GM23338 (cell line): ENCODE data around the gene CFAP74. TPM values are rescaled to one million over a fixed set of nuclear protein-coding genes. Genes with fewer than 3 reads are reported as not detected.

Experiments
- ATAC-seq: fragments of 200-7000 bp; cut with Tn5 transposase; 3 replicates; pipeline ENCODE4 v1.9.1; 2020
- DNase-seq: peaks from one replicate; pipeline ENCODE4 v3.0.0-alpha.2; 2015; ENCODE audit warnings: low spot score
- H2AFZ ChIP-seq: fragments of 200-600 bp; sonication (generic); 2 replicates; pipeline ENCODE4 v1.8.0; 2016; ENCODE audit warnings: antibody characterized with exemption, mild to moderate bottlenecking, moderate library complexity
- H3F3A ChIP-seq: fragments of 200-600 bp; sonication (generic); replicated peaks from 2 replicates; pipeline ENCODE4 v1.8.0; 2017; ENCODE audit warnings: antibody characterized with exemption, mixed run types, low read depth
- H3K27ac ChIP-seq: fragments of 200-600 bp; sonication (generic); 2 replicates; pipeline ENCODE4 v1.6.1; 2016; ENCODE audit warnings: low read depth
- H3K27me3 ChIP-seq: fragments of 200-600 bp; sonication (generic); 2 replicates; pipeline ENCODE4 v1.8.0; 2016; ENCODE audit warnings: mild to moderate bottlenecking, mixed run types, moderate library complexity; ENCODE audit not compliant: insufficient read depth
- H3K36me3 ChIP-seq: fragments of 200-600 bp; sonication (generic); 2 replicates; pipeline ENCODE4 v1.8.0; 2016; ENCODE audit warnings: mild to moderate bottlenecking; ENCODE audit not compliant: insufficient read depth
- H3K4me1 ChIP-seq: fragments of 200-600 bp; sonication (generic); 2 replicates; pipeline ENCODE4 v1.8.0; 2016; ENCODE audit warnings: mild to moderate bottlenecking, moderate library complexity; ENCODE audit not compliant: insufficient read depth
- H3K4me2 ChIP-seq: fragments of 200-600 bp; sonication (generic); 2 replicates; pipeline ENCODE4 v1.7.1; 2017; ENCODE audit warnings: mixed run types
- H3K4me3 ChIP-seq: fragments of 200-600 bp; sonication (generic); 2 replicates; pipeline ENCODE4 v1.6.1; 2016; ENCODE audit warnings: mixed run types
- H3K79me2 ChIP-seq: fragments of 200-600 bp; sonication (generic); replicated peaks from 2 replicates; pipeline ENCODE4 v1.8.0; 2017; ENCODE audit warnings: mild to moderate bottlenecking; ENCODE audit not compliant: insufficient read depth
- H3K9me2 ChIP-seq: fragments of 200-600 bp; sonication (generic); 2 replicates; pipeline ENCODE4 v1.8.0; 2017; ENCODE audit not compliant: insufficient read depth
- H4K20me1 ChIP-seq: fragments of 200-600 bp; sonication (generic); replicated peaks from 2 replicates; pipeline ENCODE4 v1.8.0; 2017; ENCODE audit warnings: mild to moderate bottlenecking; ENCODE audit not compliant: insufficient read depth
- H3K27ac Mint-ChIP-seq: 2 replicates; pipeline ENCODE4 v1.8.0; 2020; ENCODE audit warnings: inconsistent platforms, mild to moderate bottlenecking, moderate library complexity, mixed read lengths
- H3K27me3 Mint-ChIP-seq: 3 replicates; pipeline ENCODE4 v1.8.0; 2022; ENCODE audit warnings: low read depth, mild to moderate bottlenecking, moderate library complexity, mixed read lengths, inconsistent platforms; ENCODE audit not compliant: insufficient read depth, poor library complexity
- H3K36me3 Mint-ChIP-seq: 3 replicates; pipeline ENCODE4 v1.8.0; 2021; ENCODE audit warnings: low read depth, mild to moderate bottlenecking, inconsistent platforms, moderate library complexity, mixed read lengths
- H3K4me1 Mint-ChIP-seq: 3 replicates; pipeline ENCODE4 v1.8.0; 2020; ENCODE audit warnings: mild to moderate bottlenecking, inconsistent platforms, mixed read lengths
- H3K4me3 Mint-ChIP-seq: 3 replicates; pipeline ENCODE4 v1.8.0; 2021; ENCODE audit warnings: moderate library complexity, mild to moderate bottlenecking, inconsistent platforms, mixed read lengths
- H3K9me3 Mint-ChIP-seq: 3 replicates; pipeline ENCODE4 v1.8.0; 2020; ENCODE audit warnings: moderate library complexity, mild to moderate bottlenecking, inconsistent platforms, mixed read lengths
- CTCF ChIP-seq, 2 experiments: fragments of 200-600 bp in 1 of 2; sonication (generic) in 1 of 2; conservative IDR thresholded peaks; 2 replicates each; pipeline versions ENCODE4 v1.5.1 to v1.6.1; 2016 to 2017; ENCODE audit warnings: antibody characterized with exemption in 2 of 2, low read depth in 2 of 2, mild to moderate bottlenecking in 2 of 2, moderate library complexity in 1 of 2
- EZH2 ChIP-seq: fragments of 200-600 bp; sonication (generic); IDR thresholded peaks from one replicate; pipeline ENCODE4 v1.8.0; 2017; ENCODE audit warnings: antibody characterized with exemption, mild to moderate bottlenecking, low read depth; ENCODE audit not compliant: unreplicated experiment
- EZH2phosphoT487 ChIP-seq: fragments of 200-600 bp; sonication (generic); IDR thresholded peaks from one replicate; pipeline ENCODE4 v1.8.1; 2018; ENCODE audit warnings: antibody characterized with exemption; ENCODE audit not compliant: unreplicated experiment
- JUNB ChIP-seq: IDR thresholded peaks from one replicate; pipeline ENCODE4 v1.6.1; 2016; ENCODE audit warnings: antibody characterized with exemption; ENCODE audit not compliant: unreplicated experiment
- NANOG ChIP-seq: IDR thresholded peaks from 2 replicates; pipeline ENCODE4 v1.6.1; 2016; ENCODE audit warnings: antibody characterized with exemption, borderline replicate concordance
- POLR2AphosphoS5 ChIP-seq: IDR thresholded peaks from 2 replicates; pipeline ENCODE4 v1.6.1; 2016; ENCODE audit warnings: antibody characterized with exemption, low read depth
- ZNF114 ChIP-seq: fragments of 250-450 bp; sonication (Bioruptor Pico); IDR thresholded peaks from 2 replicates; pipeline ENCODE4 v1.5.0; 2020; ENCODE audit warnings: mild to moderate bottlenecking, moderate library complexity
- ZNF462 ChIP-seq: fragments of 250-450 bp; sonication (Bioruptor Pico); IDR thresholded peaks from 2 replicates; pipeline ENCODE4 v1.5.0; 2020; ENCODE audit warnings: mild to moderate bottlenecking, moderate library complexity
- polyA plus RNA-seq: library from polyadenylated mRNA; unstranded; fragments of >200 nt; fragmentation: Nextera tagmentation; extraction: Ambion mirVana; gene quantifications from 2 replicates; pipeline ENCODE4 v1.2.1, GENCODE V29; 2016
- total RNA-seq: library from RNA; depleted of rRNA; stranded (reverse); fragments of >200 nt; shearing (Covaris generic); gene quantifications from 2 replicates; pipeline ENCODE4 v1.2.3, GENCODE V29; 2014
- TF ChIP-seq, protein P1 (sequence below): IDR thresholded peaks from 2 replicates; pipeline ENCODE4 v1.6.1; 2016; ENCODE audit warnings: antibody characterized with exemption

CFAP74 gene
- total and polyA plus RNA-seq, 2 experiments from 2014 or later, result 0.21 TPM; not detected in 1

GRCh38 chr1:1894354-1895059 is 109.1 kb downstream of the CFAP74 start (continued):
- TF ChIP-seq, protein P1, sequence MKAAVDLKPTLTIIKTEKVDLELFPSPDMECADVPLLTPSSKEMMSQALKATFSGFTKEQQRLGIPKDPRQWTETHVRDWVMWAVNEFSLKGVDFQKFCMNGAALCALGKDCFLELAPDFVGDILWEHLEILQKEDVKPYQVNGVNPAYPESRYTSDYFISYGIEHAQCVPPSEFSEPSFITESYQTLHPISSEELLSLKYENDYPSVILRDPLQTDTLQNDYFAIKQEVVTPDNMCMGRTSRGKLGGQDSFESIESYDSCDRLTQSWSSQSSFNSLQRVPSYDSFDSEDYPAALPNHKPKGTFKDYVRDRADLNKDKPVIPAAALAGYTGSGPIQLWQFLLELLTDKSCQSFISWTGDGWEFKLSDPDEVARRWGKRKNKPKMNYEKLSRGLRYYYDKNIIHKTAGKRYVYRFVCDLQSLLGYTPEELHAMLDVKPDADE, result no peak
- TF ChIP-seq CTCF (conservative IDR thresholded peaks at IDR 0.05; ENCODE audit: low read depth in 2 of 2) (no peak), EZH2phosphoT487 (no peak), JUNB (no peak), POLR2AphosphoS5 (no peak), ZNF114 (no peak)

DNA sequence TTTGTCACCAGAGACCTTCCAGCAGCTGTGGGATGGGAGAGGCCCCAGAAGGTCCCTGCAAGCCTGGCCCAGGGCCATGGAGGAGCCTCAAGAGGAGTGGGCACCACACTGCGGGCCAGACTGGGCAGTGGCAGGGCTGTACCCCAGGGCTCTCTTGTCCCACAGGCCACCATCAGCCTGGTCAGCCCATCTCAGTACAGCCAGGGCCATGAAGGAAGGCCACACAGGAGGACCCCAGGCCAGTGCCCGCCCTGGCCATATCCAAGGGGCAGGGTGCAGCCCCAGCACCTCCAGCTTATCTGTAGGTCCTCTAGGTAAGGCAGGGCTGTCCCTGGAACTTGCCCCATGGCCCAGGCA is 109.6 kb downstream of the CFAP74 start:
- no peak overlapping the region for H3K4me3 ChIP-seq
- peaks cover 21% of the 10 kb centered on the region for H3K79me2 ChIP-seq
- no peaks in the 10 kb centered on the region for H3K36me3 ChIP-seq
- H3F3A ChIP-seq, result peaks cover 17% of the 10 kb centered on the region
- H3K36me3 Mint-ChIP-seq, result no peaks in the 10 kb centered on the region; the same call in 2 of the 3 replicates
- H3K9me2 ChIP-seq, result no peaks in the 10 kb centered on the region
- H3K27ac Mint-ChIP-seq, result no peak overlapping the region; the same call in 1 of the 2 replicates
- no peak overlapping the region for H2AFZ ChIP-seq
- H3K9me3 Mint-ChIP-seq, result no peaks in the 10 kb centered on the region; the same call in 2 of the 3 replicates
- H4K20me1 ChIP-seq, result peaks cover 3% of the 10 kb centered on the region; the same call in 1 of the 2 replicates
- H3K27ac ChIP-seq, result no peak overlapping the region
- peaks cover 34% of the 10 kb centered on the region for H3K4me1 Mint-ChIP-seq
- H3K4me1 ChIP-seq, result peaks cover 16% of the 10 kb centered on the region
- H3K4me2 ChIP-seq, result no peak overlapping the region
- DNase-seq (no peak), ATAC-seq (no peak)
- no peak overlapping the region for H3K4me3 Mint-ChIP-seq
- H3K27me3 ChIP-seq, result no peaks in the 10 kb centered on the region
- peaks cover 17% of the 10 kb centered on the region for H3K27me3 Mint-ChIP-seq
- TF ChIP-seq CTCF (conservative IDR thresholded peaks at IDR 0.05; ENCODE audit: low read depth in 2 of 2), result no peak
- no peak for TF ChIP-seq NANOG
- no peak for TF ChIP-seq EZH2
- no peak for TF ChIP-seq ZNF462
- no peak for TF ChIP-seq ZNF114
